NCI-H1694 (cell line): ENCODE data around the gene GRN.
"Not testable (repeated sequence)": the region's sequence is repeated elsewhere in the genome, so short reads cannot be mapped to it uniquely, and the experiment has no call there.

Source experiments
- DNase-seq: peaks from one replicate; lab custom pipeline; 2025; lab: John Stamatoyannopoulos, UW

The GRN gene

DNA sequence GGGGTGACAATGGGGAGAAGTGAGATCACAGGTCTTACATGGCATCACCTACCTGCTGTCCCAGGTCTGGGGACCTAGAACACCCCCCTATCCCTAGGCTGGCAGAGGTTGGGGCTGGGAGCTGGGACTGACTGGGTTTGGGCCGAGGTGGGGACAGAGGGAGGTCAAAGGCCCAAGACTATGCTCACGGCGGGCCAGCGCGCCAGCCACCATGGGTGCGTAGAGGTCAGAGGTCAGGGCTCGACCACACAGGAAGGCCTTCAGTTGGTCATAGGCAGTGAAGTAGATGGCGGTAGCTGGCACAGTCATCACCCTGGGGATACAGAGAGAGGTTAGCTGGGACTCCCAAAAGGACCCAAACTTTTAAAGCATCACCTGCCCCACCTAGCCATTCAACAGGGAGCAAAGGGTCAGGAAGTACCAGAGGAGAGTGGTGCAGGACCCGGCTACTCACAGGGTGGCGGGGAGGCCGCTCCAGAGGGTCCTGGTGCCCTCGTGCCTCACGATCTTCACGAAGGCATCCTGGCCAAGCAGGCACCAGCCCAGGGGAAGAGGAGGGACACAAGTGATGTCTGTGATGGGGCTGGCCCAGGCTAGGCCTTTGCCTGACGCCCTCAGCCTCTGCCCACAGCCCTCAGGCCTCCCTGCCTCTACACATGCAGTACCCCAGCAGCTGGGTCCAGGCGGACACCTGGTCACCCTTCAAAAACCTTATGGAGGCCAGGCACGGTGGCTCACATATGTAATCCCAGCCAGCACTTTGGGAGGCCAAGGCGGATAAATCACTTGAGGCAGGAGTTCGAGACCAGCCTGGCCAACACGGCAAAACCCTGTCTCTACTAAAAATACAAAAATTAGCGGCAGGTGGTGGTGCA, 23.6 kb upstream of the GRN start:
- no peak for DNase-seq

GRCh38 chr17:44322236-44322895, 22.7 kb upstream of the GRN start:
- DNase-seq, result no peak

DNA sequence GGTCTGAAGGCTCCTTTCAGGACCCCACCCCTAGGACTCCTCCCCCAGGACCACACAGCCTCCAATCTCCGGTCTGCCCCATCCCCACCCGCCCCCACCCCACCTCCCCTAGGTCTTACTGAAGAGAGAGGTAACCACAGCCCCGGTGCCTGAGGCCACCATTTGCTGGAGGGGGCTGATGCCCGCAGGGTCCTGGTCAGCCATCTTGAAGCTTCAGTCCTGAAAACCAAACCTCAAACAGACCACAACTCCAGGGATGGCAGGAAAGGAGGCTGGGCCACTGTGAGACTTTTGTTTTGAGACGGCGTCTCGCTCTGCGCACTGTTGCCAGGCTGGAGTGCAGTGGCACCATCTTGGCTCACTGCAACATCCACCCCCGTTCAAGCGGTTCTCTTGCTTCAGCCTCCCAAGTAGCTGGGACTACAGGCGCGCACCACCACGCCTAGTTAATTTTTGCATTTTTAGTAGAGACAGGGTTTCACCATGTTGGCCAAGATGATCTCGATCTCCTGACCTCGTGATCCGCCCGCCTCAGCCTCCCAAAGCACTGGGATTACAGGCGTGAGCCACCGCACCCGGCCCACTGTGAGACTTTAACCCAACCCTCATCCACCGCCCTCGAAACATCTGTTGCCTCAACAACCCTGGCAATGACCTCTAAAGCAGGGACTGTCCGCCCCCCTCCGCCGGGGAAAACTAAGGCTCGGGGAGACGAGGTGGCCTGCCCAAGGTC, 21.6 kb upstream of the GRN start:
- no peak for DNase-seq

DNA sequence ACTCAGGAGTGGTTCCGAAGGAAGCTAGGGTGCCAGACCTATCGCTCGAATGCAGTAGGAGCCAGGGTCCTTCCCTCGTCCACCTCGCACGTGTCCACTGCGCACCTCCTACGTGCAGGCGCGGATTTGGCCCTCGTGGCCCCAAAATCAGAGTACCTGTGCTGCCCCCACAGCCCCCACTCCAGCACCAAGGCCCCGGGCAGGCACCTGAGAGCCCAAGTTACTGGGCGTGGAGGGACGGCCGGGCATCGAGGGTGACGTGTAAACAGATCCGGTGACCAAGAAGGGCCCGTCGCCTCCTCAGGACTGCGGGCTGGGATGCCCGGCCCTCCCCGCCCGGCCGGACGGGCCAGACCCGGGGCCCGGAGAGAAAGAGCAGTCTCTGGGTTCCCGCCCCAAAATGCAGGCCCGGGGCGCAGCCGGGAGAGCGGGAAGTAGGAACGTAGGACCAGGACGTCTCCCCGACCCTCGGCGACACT, 21.0 kb upstream of the GRN start:
- DNase-seq, result no peak

- DNase-seq, result peak; percentile 39
Measured at GRCh38 chr17:44324571-44325275, 20.4 kb upstream of the GRN start, which contains the start of gene SLC25A39. Gene SLC25A39, minus strand, starts transcription at chr17:44324823. Its CDS starts 1,261 bp downstream, at chr17:44323562.

GRCh38 chr17:44326861-44327444, 18.1 kb upstream of the GRN start:
- DNase-seq, result peak; percentile 89

DNA sequence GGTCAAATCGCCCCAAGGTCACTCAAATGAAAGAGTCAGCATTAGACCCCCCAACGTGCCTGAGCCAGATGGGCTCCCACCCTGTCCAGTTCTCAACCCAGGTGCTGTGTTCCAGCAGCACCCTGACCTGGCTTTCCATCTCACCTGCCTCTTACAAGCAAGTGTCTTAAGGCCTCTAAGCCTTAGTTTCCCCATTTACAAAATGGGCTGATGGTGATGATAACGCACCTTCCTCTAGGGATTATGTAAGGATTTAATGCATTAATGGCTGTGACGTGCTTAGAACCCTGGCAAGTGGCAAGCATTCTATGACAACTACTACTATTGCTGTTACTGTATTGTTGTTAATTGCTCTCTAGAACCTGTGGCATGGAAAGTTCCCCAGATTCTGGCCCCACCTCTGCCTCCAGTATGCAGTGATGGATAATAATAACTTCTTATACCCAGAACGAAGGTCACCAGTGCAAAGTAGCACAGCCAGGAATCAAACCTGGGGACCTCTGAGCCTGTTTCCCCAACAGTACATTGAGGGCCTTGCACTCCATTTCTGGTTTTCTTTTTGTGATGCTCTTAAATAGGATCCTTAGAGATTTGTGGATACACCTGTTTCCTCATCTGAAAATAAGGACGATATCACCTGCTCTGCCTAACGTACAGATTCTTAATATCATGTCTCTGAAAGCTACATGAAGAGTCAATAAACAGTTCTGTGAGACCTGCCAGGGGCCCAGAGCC, 17.2 kb upstream of the GRN start:
- no peak for DNase-seq

GRCh38 chr17:44329516-44329915, 15.6 kb upstream of the GRN start:
- DNase-seq, result not testable (repeated sequence)

DNA sequence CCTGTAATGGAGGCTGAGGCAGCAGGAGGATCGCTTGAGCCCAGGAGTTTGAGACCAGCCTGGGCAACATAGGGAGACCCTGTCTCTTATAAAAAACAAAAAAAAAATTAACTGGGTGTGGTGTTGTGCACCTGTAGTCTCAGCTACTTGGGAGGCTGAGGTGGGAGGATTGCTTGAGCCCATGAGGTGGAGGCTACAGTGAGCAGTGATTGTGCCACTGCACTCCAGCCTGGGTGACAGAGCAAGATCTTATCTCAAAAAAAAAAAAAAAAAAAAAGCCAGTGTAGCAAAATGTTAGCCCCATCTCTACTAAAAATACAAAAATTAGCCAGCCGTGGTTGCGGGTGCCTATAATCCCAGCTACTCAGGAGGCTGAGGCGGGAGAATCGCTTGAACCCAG, 14.8 kb upstream of the GRN start:
- not testable (repeated sequence) for DNase-seq

- DNase-seq, result peak; percentile 89
Measured at GRCh38 chr17:44331249-44331760, 13.8 kb upstream of the GRN start.

- no peak for DNase-seq
Measured at GRCh38 chr17:44333371-44333770, 11.7 kb upstream of the GRN start.

DNA sequence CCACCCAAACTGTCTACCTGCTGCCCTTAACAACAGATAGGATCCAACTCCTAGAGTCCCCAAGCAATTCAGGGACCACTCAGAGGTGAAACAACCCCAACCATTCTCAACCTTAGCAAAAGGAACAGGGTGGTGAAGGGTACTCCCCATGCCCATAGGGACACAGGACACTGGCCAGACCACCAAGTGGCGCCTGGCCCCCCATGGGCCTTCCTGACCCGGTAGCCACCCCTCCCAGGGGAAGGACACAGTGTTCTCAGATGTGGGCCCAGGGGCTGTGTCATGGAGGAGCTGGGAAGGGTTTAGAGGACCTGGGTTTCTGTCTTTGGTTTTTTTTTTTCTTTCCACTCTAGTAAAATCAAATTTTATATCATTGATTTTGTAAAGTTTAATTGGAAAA, 10.8 kb upstream of the GRN start:
- no peak for DNase-seq

DNA sequence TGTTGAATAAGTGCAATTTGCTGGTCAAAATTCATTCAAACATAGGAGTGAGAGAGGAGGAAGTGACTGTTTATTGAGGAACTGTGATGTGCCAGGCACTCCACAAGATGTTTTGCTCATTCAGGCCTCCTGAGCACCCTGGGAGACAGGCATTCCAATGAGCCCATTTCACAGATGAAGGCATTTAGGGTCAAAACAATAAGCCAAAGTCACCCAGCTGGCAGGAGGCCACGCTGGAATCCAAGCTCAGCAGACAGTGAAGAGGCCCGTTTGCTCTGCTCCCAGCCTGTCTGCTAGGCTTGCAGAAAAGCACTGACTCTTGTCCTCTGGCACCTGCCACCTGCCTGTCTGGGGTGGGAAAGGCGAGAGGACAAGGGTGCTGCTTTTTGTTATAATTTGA, 10.4 kb upstream of the GRN start:
- DNase-seq, result no peak

DNA sequence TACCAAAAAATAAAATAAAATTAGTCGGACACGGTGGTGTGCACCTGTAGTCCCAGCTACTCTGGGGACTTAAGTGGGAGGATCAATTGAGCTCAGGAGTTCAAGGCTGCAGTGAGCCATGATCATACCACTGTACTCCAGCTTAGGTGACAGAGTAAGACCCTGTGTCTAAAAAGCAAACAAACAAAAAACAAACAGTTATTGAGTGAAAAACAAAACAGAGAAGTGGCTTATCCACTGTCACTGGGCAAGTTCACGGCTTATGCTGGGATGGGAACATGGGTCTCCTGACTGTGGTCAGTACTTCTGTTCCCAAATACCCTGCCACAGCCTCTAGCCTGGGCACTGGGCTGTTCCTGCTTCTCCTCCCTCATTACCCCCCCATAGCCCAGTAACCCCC, 9.5 kb upstream of the GRN start:
- no peak for DNase-seq

- no peak for DNase-seq
Measured at GRCh38 chr17:44335968-44336367, 9.1 kb upstream of the GRN start.

DNA sequence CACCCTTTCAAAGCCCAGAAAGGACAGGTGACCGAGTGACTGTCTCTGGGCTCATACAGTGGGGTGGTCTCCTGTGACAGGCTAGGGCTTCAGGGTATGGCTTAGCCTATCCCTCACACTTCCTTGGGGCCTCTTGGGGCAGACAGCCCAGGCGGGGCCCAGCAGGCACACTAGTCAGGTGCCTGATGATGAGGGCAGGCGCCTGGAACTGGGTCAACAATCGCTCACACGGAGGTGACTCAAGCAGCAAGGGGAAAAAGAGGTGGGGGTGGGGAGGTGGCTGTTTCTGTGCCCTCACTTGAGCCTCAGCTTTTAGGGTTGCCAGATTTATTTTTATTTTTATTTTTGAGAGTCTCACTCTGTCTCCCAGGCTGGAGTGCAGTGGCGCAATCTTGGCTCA, 6.4 kb upstream of the GRN start:
- no peak for DNase-seq

DNA sequence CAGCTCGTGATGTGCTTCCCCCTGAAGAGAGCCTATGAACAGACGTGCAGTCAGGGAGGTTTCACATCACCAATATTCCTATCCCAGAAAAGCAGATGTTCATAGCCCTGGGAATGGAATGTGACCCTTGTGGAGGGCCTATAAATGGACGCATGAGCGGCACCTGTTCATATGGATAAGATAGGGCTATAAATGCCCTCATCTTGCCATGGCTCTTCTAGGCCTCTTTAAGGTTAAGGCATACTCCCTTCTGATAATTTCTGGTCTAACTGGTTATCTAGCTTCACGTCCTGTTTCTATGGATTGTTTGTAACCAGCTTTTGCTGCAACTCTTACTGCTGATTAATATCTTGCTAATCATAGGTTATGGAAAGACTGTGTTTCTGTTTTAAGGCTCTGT, 4.5 kb upstream of the GRN start:
- not testable (repeated sequence) for DNase-seq

GRCh38 chr17:44343510-44344209, 1.4 kb upstream of the GRN start:
- no peak for DNase-seq

DNA sequence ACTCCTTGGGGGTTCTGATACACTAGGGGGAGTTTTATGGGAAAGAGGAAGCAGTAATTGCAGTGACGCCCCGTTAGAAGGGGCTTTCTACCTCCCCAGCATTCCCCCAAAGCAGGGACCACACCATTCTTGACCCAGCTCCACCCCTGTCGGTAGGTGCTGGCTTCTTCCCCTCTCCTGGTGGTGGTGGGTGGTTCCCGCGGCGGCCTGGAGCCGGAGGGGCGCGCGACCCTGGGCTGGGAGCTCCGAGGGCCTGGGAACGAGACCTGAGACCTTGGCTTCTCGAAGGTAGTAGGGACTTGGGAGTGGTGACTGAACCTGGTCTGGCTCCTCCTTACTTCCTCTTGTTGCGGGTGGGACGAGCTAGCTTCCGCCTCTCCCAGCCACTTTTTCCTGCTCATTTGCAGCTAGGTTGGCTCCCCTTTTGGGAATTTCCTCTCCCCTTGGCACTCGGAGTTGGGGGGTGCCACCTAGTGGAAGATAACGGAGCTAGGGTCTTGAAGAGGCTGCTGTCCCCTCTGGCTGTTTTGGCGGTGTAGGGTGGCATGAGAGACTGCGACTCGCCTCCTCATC, 438 bp downstream of the GRN start:
- peak; percentile 68 for DNase-seq
